HEK293T (cell line): ENCODE measurements around the gene FBN2.

Experiments used
- ELF4 ChIP-seq: fragments of 450-650 bp; IDR thresholded peaks from 2 replicates; pipeline ENCODE4 v1.6.1; 2017; ENCODE audit warnings: antibody characterized with exemption
- FOXA1 ChIP-seq: fragments of 450-650 bp; IDR thresholded peaks from 2 replicates; pipeline ENCODE4 v1.6.1; 2016; ENCODE audit warnings: mild to moderate bottlenecking
- FOXM1 ChIP-seq: fragments of 450-650 bp; IDR thresholded peaks from 2 replicates; pipeline ENCODE4 v1.6.1; 2017; ENCODE audit warnings: mild to moderate bottlenecking, borderline replicate concordance
- HDGF ChIP-seq: fragments of 450-650 bp; IDR thresholded peaks from 2 replicates; pipeline ENCODE4 v1.6.1; 2017; ENCODE audit warnings: antibody characterized with exemption, borderline replicate concordance
- LEF1 ChIP-seq: fragments of 450-650 bp; IDR thresholded peaks from 2 replicates; pipeline ENCODE4 v1.6.1; 2017; ENCODE audit warnings: mild to moderate bottlenecking, borderline replicate concordance
- SP1 ChIP-seq: fragments of 450-650 bp; IDR thresholded peaks from 2 replicates; pipeline ENCODE4 v1.6.1; 2017

GRCh38 chr5:128290152-128290858 lies 247.7 kb downstream of the FBN2 start:
- TF ChIP-seq SP1, result no peak
- no peak for TF ChIP-seq ELF4
- no peak for TF ChIP-seq HDGF
- TF ChIP-seq LEF1, result no peak
- no peak for TF ChIP-seq FOXM1
- TF ChIP-seq FOXA1, result no peak
